Esophagus squamous epithelium (tissue), 5 donors: ENCODE results near the gene GSG1L. TPM values are rescaled to one million over a fixed set of nuclear protein-coding genes. Genes with fewer than 3 reads are reported as not detected.

Experiments
- DNase-seq: peaks from one replicate; lab custom pipeline; 2025; lab: John Stamatoyannopoulos, UW
- H3K27ac ChIP-seq, 4 donors: fragments of 200-600 bp; sonication (generic); one replicate each; pipeline ENCODE4 v1.5.1; 2016 to 2019; ENCODE audit warnings: mild to moderate bottlenecking in 1 of 4
- H3K27me3 ChIP-seq, 4 donors: fragments of 200-600 bp; sonication (generic); 1 replicate in 3 of 4; 2 replicates in 1 of 4; pipeline versions ENCODE4 v1.5.1 to v1.6.0; 2017 to 2021; ENCODE audit warnings: antibody characterized with exemption in 1 of 4
- H3K36me3 ChIP-seq, 3 donors: fragments of 200-600 bp; sonication (generic); one replicate each; pipeline ENCODE4 v1.5.1; 2016 to 2019
- H3K4me1 ChIP-seq, 3 donors: fragments of 200-600 bp; sonication (generic); one replicate each; pipeline ENCODE4 v1.5.1; 2017 to 2019
- H3K4me3 ChIP-seq, 4 donors: fragments of 200-600 bp; sonication (generic); 1 replicate in 3 of 4; 2 replicates in 1 of 4; pipeline ENCODE4 v1.5.1; 2016 to 2019; ENCODE audit warnings: mild to moderate bottlenecking in 2 of 4, moderate library complexity in 1 of 4
- H3K9me3 ChIP-seq, 3 donors: fragments of 200-600 bp; sonication (generic); one replicate each; pipeline ENCODE4 v1.5.1; 2016 to 2019
- CTCF ChIP-seq, 6 experiments: fragments of 450-650 bp in 4 of 6; fragments of 200-600 bp in 2 of 6; sonication (generic) in 2 of 6; IDR thresholded peaks; one replicate each; pipeline ENCODE4 v1.5.1; 2016 to 2019; ENCODE audit warnings: antibody characterized with exemption in 6 of 6, mild to moderate bottlenecking in 4 of 6, moderate library complexity in 4 of 6
- POLR2A ChIP-seq, 4 donors: fragments of 450-650 bp; IDR thresholded peaks; one replicate each; pipeline ENCODE4 v1.6.1; 2017; ENCODE audit warnings: antibody characterized with exemption in 4 of 4, mild to moderate bottlenecking in 4 of 4, moderate library complexity in 3 of 4
- WGBS, 2 donors: methylation state at CpG; one replicate each; pipeline ENCODE4 v1.1.5; 2018; 5-methylcytosine and 5-hydroxymethylcytosine counted together
- intact Hi-C: fragments of 100-400 bp; cut with DNase I; formaldehyde crosslinking; loops from one replicate; pipeline ENCODE4 v1.15.0; 2022
- total RNA-seq, 4 donors: library from RNA; depleted of rRNA; stranded (reverse); fragments of >200 nt; gene quantifications; one replicate each; pipeline ENCODE4 v1.1.0, GENCODE V29; 2016
- donor health status: DM: yes; HTN: yes; CAD: no.

GSG1L gene
- total RNA-seq, 4 donors from 2014 or later = under 0.01 to 0.21 TPM; not detected in 2

- Histone ChIP-seq H3K27me3 (no peaks in the 10 kb centered on the region), H3K27ac (no peak overlapping the region), H3K36me3 (no peaks in the 10 kb centered on the region), H3K4me1 (peaks cover 0 to 39% (median 5%) of the 10 kb centered on the region in 3 donors), H3K9me3 (no peaks in the 10 kb centered on the region), H3K4me3 (no peak overlapping the region)
- WGBS, 2 donors = 88 to 96% methylated on average over 2 to 3 of the region's 3 CpGs
- DNase-seq = no peak
- intact Hi-C loops = no loop called here
- no peak for TF ChIP-seq POLR2A (IDR thresholded peaks at IDR 0.05)
- no peak for TF ChIP-seq CTCF (IDR thresholded peaks at IDR 0.05)
These were observed 25.9 kb upstream of the GSG1L start for GRCh38 chr16:28089205-28089991.

GRCh38 chr16:28087675-28088300 is 24.3 kb upstream of the GSG1L start:
- Histone ChIP-seq H3K4me3 (no peak overlapping the region), H3K36me3 (no peaks in the 10 kb centered on the region), H3K4me1 (peaks cover 3 to 47% (median 5%) of the 10 kb centered on the region in 3 donors), H3K27me3 (no peaks in the 10 kb centered on the region), H3K27ac (no peak overlapping the region), H3K9me3 (no peaks in the 10 kb centered on the region)
- no peak for DNase-seq
- intact Hi-C loops = no loop called here
- TF ChIP-seq CTCF (IDR thresholded peaks at IDR 0.05) = no peak
- TF ChIP-seq POLR2A (IDR thresholded peaks at IDR 0.05) = no peak
- WGBS, 2 donors = 85 to 99% methylated on average over 5 to 6 of the region's 7 CpGs

GRCh38 chr16:28087140-28087660 is 23.7 kb upstream of the GSG1L start:
- Histone ChIP-seq H3K27ac (no peak overlapping the region), H3K4me3 (no peak overlapping the region), H3K27me3 (no peaks in the 10 kb centered on the region), H3K36me3 (no peaks in the 10 kb centered on the region), H3K9me3 (no peaks in the 10 kb centered on the region), H3K4me1 (peaks cover 6 to 48% (median 6%) of the 10 kb centered on the region in 3 donors)
- intact Hi-C loops = no loop called here
- TF ChIP-seq CTCF (IDR thresholded peaks at IDR 0.05) (no peak), POLR2A (IDR thresholded peaks at IDR 0.05) (no peak)
- no peak for DNase-seq
- WGBS, 2 donors = 92 to 100% methylated on average over 1 to 2 of the region's 8 CpGs

GRCh38 chr16:28086186-28087139 is 22.9 kb upstream of the GSG1L start:
- Histone ChIP-seq H3K36me3 (no peaks in the 10 kb centered on the region), H3K9me3 (no peaks in the 10 kb centered on the region), H3K27ac (no peak overlapping the region), H3K4me3 (no peak overlapping the region), H3K4me1 (peaks cover 6 to 48% (median 13%) of the 10 kb centered on the region in 3 donors), H3K27me3 (no peaks in the 10 kb centered on the region)
- intact Hi-C loops = no loop called here
- TF ChIP-seq CTCF (IDR thresholded peaks at IDR 0.05) (no peak), POLR2A (IDR thresholded peaks at IDR 0.05) (no peak)
- DNase-seq = no peak
- WGBS, 2 donors = 80 to 83% methylated on average over 9 to 21 of the region's 21 CpGs
